Measurements from ENCODE around the gene EPB41. TPM values are rescaled to one million over a fixed set of nuclear protein-coding genes. Genes with fewer than 3 reads are reported as not detected.

EPB41 gene
- total and polyA plus RNA-seq, 12 donors = 6.6 to 49.5 (median 30.3) TPM

DNA sequence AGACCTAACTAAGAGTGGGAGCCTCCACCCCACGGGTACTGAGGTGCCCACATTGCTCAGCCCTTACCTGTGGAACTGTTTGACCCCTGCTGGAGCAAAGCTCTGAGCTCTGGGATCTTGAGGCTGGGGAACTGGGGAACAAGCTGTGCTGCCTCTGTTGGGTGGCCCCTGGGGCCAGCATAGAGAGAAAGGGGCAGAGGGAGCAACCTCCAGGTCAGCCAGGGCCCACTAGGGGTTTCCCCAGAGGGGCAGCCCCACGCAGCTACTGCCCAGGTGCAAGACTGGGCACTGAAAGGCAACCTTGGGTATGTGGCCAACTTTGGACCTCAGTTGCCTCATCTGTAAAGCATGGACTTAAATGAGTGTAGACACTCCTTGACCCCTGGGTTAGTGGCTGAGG, 23.5 kb upstream of the EPB41 start:
- H3K36me3 ChIP-seq (replicated peaks in 1 of 2) = no peaks in the 10 kb centered on the region
- no peaks in the 10 kb centered on the region for H3K27me3 ChIP-seq
- WGBS, 4 donors = 72 to 90% (median 85%) methylated on average over 1 to 2 of the region's 2 CpGs
- H3K4me3 ChIP-seq = no peak overlapping the region
- intact Hi-C loops (cut with DNase I) = no loop called here
- H3K9me3 ChIP-seq (replicated peaks in 1 of 3) = no peaks in the 10 kb centered on the region
- TF ChIP-seq, protein P1, sequence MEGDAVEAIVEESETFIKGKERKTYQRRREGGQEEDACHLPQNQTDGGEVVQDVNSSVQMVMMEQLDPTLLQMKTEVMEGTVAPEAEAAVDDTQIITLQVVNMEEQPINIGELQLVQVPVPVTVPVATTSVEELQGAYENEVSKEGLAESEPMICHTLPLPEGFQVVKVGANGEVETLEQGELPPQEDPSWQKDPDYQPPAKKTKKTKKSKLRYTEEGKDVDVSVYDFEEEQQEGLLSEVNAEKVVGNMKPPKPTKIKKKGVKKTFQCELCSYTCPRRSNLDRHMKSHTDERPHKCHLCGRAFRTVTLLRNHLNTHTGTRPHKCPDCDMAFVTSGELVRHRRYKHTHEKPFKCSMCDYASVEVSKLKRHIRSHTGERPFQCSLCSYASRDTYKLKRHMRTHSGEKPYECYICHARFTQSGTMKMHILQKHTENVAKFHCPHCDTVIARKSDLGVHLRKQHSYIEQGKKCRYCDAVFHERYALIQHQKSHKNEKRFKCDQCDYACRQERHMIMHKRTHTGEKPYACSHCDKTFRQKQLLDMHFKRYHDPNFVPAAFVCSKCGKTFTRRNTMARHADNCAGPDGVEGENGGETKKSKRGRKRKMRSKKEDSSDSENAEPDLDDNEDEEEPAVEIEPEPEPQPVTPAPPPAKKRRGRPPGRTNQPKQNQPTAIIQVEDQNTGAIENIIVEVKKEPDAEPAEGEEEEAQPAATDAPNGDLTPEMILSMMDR (IDR thresholded peaks at IDR 0.05) = no peak
- no peak for TF ChIP-seq POLR2A (IDR thresholded peaks at IDR 0.05)
- DNase-seq = no peak
- no peak overlapping the region for H3K27ac ChIP-seq
- H3K4me1 ChIP-seq (replicated peaks in 1 of 2) = peaks cover 0 to 14% of the 10 kb centered on the region in 2 donors

DNA sequence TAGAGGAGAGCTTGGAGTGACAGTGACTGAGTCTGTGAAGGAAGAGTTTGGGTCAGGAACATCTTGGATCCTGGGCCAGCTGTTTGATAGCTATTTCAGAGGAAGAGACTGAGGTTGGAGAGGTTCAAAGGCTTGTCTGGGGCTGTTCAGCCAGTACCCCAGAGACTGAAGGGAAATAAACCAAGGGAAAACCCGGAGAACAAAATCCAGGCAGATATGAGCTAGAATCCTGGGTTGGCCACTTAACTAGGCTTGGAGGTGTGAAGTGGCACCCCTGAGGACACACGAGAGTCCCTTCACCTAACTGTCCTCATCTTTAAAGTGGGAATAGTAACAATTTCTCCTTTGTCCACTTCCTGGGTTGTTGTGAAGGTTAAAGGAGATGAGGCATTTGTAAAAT, 23.1 kb upstream of the EPB41 start:
- TF ChIP-seq POLR2A (IDR thresholded peaks at IDR 0.05) = no peak
- TF ChIP-seq, protein P1 (IDR thresholded peaks at IDR 0.05) = no peak
- Histone ChIP-seq H3K4me3 (no peak overlapping the region), H3K9me3 (replicated peaks in 1 of 3) (no peaks in the 10 kb centered on the region), H3K27me3 (no peaks in the 10 kb centered on the region), H3K27ac (no peak overlapping the region), H3K36me3 (replicated peaks in 1 of 2) (no peaks in the 10 kb centered on the region), H3K4me1 (replicated peaks in 1 of 2) (peaks cover 0 to 14% of the 10 kb centered on the region in 2 donors)
- DNase-seq = no peak
- 89 to 100% (median 93%) methylated on average over 2 of the region's 2 CpGs for WGBS, 4 donors
- intact Hi-C loops (cut with DNase I) = no loop called here

DNA sequence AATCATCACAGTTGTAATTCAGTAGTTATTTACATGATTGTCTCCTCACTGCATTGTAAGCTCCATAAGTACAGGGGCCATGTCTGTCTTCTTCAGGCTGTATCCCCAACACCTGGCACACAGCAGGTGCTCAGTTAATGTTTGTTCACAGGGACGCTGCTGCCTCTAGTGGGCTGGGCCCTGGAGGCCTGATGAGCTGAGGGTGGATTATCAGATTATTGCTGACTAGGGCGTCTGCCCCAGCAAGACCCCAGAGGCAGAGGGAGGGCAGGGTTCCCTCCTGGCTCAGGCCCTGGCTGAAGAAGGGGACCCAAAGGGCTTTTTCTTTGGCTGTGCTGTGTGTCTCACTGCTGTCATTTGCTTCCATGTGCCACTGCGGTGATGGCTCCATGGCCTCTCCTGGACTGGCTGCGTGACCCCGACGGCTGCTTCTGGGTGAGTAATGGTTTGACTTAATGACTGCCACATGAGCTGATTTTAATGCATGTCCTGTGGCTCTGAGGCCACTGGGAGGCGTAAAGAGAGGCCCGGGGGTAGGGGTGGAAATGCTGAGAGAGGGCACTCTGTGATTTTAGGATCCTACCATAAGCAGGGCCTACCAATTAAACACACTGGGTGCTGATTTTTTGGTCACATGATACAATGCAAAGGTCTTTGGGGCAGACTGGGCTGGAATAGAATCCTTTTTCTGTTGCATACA, 20.8 kb upstream of the EPB41 start:
- Histone ChIP-seq H3K9me3 (replicated peaks in 1 of 3) (no peaks in the 10 kb centered on the region), H3K27me3 (no peaks in the 10 kb centered on the region), H3K27ac (peak overlapping the region in 1 of 5 donors; percentile 40), H3K36me3 (replicated peaks in 1 of 2) (no peaks in the 10 kb centered on the region), H3K4me1 (replicated peaks in 1 of 2) (peaks cover 5 to 10% of the 10 kb centered on the region in 2 donors), H3K4me3 (no peak overlapping the region)
- 72 to 91% (median 75%) methylated on average over 7 to 8 of the region's 8 CpGs for WGBS, 4 donors
- DNase-seq = peak in 2 of 7 donors; percentile 24 to 27
- TF ChIP-seq POLR2A (IDR thresholded peaks at IDR 0.05) = no peak
- TF ChIP-seq, protein P1 (IDR thresholded peaks at IDR 0.05) = peak in 3 of 6 experiments; percentile 18 to 27 (median 19)
- intact Hi-C loops (cut with DNase I) = no loop called here

DNA sequence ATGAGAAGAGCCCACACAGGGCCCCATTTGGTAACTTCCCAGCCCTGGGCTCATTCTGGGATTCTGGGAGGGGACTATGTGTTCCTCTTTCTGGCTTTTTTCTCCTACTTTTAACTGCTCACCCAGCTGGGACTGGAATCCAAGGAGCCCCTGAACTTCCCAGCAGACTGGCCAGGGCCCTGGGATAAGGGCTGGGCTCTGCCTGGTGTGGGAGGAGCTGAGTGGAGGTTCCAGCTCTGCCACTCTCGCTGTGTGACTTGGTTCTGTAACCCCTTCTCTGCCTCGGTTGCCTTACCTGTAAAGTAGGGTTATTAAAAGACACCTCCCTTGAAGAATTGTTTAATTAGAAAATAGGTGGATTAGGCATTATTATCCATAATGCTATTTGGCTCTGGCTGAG, 19.6 kb upstream of the EPB41 start:
- TF ChIP-seq POLR2A (IDR thresholded peaks at IDR 0.05) = no peak
- TF ChIP-seq, protein P1 (IDR thresholded peaks at IDR 0.05) = no peak
- DNase-seq = no peak
- H3K36me3 ChIP-seq (replicated peaks in 1 of 2) = no peaks in the 10 kb centered on the region
- WGBS, 4 donors = 52 to 76% (median 74%) methylated on average over 2 of the region's 2 CpGs
- H3K4me3 ChIP-seq = no peak overlapping the region
- intact Hi-C loops (cut with DNase I) = no loop called here
- H3K4me1 ChIP-seq (replicated peaks in 1 of 2) = peaks cover 15 to 21% of the 10 kb centered on the region in 2 donors
- H3K27me3 ChIP-seq = no peaks in the 10 kb centered on the region
- no peaks in the 10 kb centered on the region for H3K9me3 ChIP-seq (replicated peaks in 1 of 3)
- H3K27ac ChIP-seq = no peak overlapping the region
